SK-N-SH (cell line): ENCODE results near the gene CXorf49B.
"Not testable (repeated sequence)": the region's sequence is repeated elsewhere in the genome, so short reads cannot be mapped to it uniquely, and the experiment has no call there.

Source experiments
- CHD2 ChIP-seq: fragments of 150-350 bp; IDR thresholded peaks from 2 replicates; pipeline ENCODE4 v1.6.1; 2018; ENCODE audit warnings: low read length; ENCODE audit not compliant: partially characterized antibody
- CTCF ChIP-seq: fragments of 200-600 bp; sonication (generic); IDR thresholded peaks from 2 replicates; pipeline ENCODE4 v1.6.1; 2017; ENCODE audit warnings: antibody characterized with exemption, mild to moderate bottlenecking, moderate library complexity
- EP300 ChIP-seq, 2 experiments: IDR thresholded peaks; 2 replicates each; pipeline versions ENCODE4 v1.4.0 to v1.6.1; 2012; ENCODE audit warnings: borderline replicate concordance in 1 of 2, low read depth in 1 of 2, low read length in 1 of 2
- FOSL2 ChIP-seq: IDR thresholded peaks from 2 replicates; pipeline ENCODE4 v1.4.0; 2012; ENCODE audit warnings: low read depth, mild to moderate bottlenecking, moderate library complexity, borderline replicate concordance
- MAX ChIP-seq: IDR thresholded peaks from 2 replicates; pipeline ENCODE4 v1.4.0; 2012; ENCODE audit warnings: low read depth
- RAD21 ChIP-seq: IDR thresholded peaks from 2 replicates; pipeline ENCODE4 v1.6.1; 2012; ENCODE audit warnings: mild to moderate bottlenecking, low read length
- RFX5 ChIP-seq: IDR thresholded peaks from 2 replicates; pipeline ENCODE4 v1.6.1; 2012; ENCODE audit warnings: mild to moderate bottlenecking, improper control_type of control experiment, low read length
- TEAD4 ChIP-seq: IDR thresholded peaks from 2 replicates; pipeline ENCODE4 v1.4.0; 2012; ENCODE audit warnings: mild to moderate bottlenecking, borderline replicate concordance; ENCODE audit not compliant: insufficient read depth
- USF2 ChIP-seq: fragments of 150-350 bp; IDR thresholded peaks from 2 replicates; pipeline ENCODE4 v1.6.1; 2017; ENCODE audit warnings: antibody characterized with exemption, low read length, low read depth, borderline replicate concordance

- not testable (repeated sequence) for TF ChIP-seq TEAD4; EP300 (IDR thresholded peaks at IDR 0.05; ENCODE audit: borderline replicate concordance in 1 of 2, low read depth in 1 of 2, low read length in 1 of 2); CTCF; RFX5; RAD21; USF2; CHD2; FOSL2; MAX
Observed at GRCh38 chrX:71715551-71715950, 47.6 kb upstream of the CXorf49B start.
